Testis (tissue), 3 donors: ENCODE measurements around the gene RANBP17. TPM values are rescaled to one million over a fixed set of nuclear protein-coding genes. Genes with fewer than 3 reads are reported as not detected.

Experiments
- DNase-seq: peaks from one replicate; pipeline ENCODE4 v3.0.0-alpha.2; 2019
- H3K27ac ChIP-seq, 2 donors: fragments of 200-600 bp; sonication (generic); one replicate each; pipeline ENCODE4 v1.5.1; 2019
- H3K27me3 ChIP-seq: fragments of 200-600 bp; sonication (generic); one replicate; pipeline ENCODE4 v1.5.1; 2019
- H3K36me3 ChIP-seq: fragments of 200-600 bp; sonication (generic); one replicate; pipeline ENCODE4 v1.5.1; 2017; ENCODE audit warnings: low read depth; ENCODE audit errors: missing control alignments
- H3K4me1 ChIP-seq: fragments of 200-600 bp; sonication (generic); one replicate; pipeline ENCODE4 v1.5.1; 2019
- H3K4me3 ChIP-seq, 2 donors: fragments of 200-600 bp; sonication (generic); one replicate each; pipeline ENCODE4 v1.5.1; 2017 to 2019
- H3K9me3 ChIP-seq: fragments of 200-600 bp; sonication (generic); one replicate; pipeline ENCODE4 v1.5.1; 2017
- POLR2A ChIP-seq: fragments of 450-650 bp; IDR thresholded peaks from one replicate; pipeline ENCODE4 v1.6.1; 2017; ENCODE audit warnings: antibody characterized with exemption, mild to moderate bottlenecking, moderate library complexity
- WGBS, 2 donors: methylation state at CpG; one replicate each; pipeline ENCODE4 v1.1.5; 2018; 5-methylcytosine and 5-hydroxymethylcytosine counted together
- intact Hi-C: fragments of 100-400 bp; cut with DNase I; formaldehyde crosslinking; loops from one replicate; pipeline ENCODE4 v1.15.1; 2023; ENCODE audit warnings: low total_unique reads
- polyA plus RNA-seq: library from polyadenylated mRNA; stranded (reverse); fragments of 350-450 nt; fragmentation: Illumina TruSeq; extraction: RNeasy Lipid Tissue Mini Kit (QIAGEN cat#74804); gene quantifications from one replicate; pipeline ENCODE4 v1.2.3, GENCODE V29; 2014; ENCODE audit warnings: low read depth, low replicate concordance; ENCODE audit not compliant: insufficient read depth
- total RNA-seq, 2 donors: library from RNA; depleted of rRNA; stranded (reverse); fragments of >200 nt; gene quantifications; one replicate each; pipeline ENCODE4 v1.2.3, GENCODE V29; 2016
- TF ChIP-seq, protein P1 (sequence below), 3 experiments: fragments of 450-650 bp in 2 of 3; fragments of 200-600 bp in 1 of 3; sonication (generic) in 1 of 3; IDR thresholded peaks; one replicate each; pipeline ENCODE4 v1.5.1; 2016 to 2019; ENCODE audit warnings: antibody characterized with exemption in 3 of 3, mild to moderate bottlenecking in 2 of 3, moderate library complexity in 1 of 3

Gene RANBP17
- total and polyA plus RNA-seq, 3 donors from 2014 or later: 34.1 to 63.9 (median 58.2) TPM

DNA sequence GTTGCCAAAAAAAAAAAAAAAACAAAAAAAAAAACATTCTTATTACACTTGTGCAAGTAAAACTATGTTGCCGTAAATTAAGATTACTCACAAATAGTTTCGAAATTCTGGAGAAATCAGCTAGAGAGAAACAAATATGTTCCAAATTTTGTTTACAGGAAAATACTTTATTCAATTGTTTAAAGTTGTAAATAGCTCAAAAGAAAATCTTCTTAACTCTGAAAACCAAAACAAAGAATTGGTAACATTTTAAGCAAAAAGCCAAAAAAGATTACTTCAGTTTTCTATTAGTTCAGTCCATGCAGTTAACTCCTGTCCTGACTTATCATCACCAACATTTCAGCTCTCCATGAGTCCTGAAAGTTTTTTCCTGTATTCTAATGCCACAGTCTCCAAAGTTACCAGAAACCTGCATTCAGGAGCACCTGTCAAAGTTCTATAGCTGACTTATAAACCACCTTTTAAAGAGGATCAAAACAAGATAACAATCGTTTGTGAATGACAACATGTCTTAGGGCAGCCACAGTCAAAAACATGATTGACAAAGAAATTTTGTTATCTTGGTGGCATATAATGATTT lies 194.1 kb downstream of the RANBP17 start:
- 95% methylated on average over 3 of the region's 3 CpGs for WGBS, 2 donors
- no peak for DNase-seq
- H3K27me3 ChIP-seq: no peaks in the 10 kb centered on the region
- TF ChIP-seq, protein P1, sequence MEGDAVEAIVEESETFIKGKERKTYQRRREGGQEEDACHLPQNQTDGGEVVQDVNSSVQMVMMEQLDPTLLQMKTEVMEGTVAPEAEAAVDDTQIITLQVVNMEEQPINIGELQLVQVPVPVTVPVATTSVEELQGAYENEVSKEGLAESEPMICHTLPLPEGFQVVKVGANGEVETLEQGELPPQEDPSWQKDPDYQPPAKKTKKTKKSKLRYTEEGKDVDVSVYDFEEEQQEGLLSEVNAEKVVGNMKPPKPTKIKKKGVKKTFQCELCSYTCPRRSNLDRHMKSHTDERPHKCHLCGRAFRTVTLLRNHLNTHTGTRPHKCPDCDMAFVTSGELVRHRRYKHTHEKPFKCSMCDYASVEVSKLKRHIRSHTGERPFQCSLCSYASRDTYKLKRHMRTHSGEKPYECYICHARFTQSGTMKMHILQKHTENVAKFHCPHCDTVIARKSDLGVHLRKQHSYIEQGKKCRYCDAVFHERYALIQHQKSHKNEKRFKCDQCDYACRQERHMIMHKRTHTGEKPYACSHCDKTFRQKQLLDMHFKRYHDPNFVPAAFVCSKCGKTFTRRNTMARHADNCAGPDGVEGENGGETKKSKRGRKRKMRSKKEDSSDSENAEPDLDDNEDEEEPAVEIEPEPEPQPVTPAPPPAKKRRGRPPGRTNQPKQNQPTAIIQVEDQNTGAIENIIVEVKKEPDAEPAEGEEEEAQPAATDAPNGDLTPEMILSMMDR (IDR thresholded peaks at IDR 0.05): no peak
- no peaks in the 10 kb centered on the region for H3K9me3 ChIP-seq
- H3K4me3 ChIP-seq: no peak overlapping the region
- H3K36me3 ChIP-seq: no peaks in the 10 kb centered on the region
- H3K27ac ChIP-seq: no peak overlapping the region
- intact Hi-C loops: no loop called here
- no peaks in the 10 kb centered on the region for H3K4me1 ChIP-seq

DNA sequence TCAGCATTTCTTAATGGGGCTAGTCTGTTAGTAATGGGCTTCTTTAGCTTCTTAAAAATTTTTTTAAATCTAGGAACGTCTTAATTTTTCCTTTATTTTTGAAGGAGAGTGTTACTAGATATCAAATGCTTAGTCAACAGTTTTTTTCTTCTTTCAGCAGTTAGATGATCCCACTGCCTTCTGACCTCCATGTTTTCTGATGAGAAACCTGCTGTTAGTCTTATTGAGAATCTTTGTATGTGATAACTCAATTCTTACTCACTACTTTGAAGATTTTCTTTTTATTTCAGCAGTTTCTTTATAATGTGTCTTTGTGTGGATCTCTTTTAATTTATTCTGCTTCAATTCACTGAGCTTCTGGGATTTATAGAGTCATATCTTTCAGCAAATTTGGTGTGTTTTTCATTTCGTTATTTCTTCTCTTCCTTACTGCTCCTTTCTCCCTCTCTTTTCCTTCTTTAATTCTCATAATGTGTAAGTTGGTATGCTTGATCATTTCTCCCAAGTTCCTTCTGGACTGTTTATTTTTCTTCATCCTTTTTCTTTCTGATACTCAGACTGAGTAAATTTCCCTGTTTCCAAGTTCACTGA lies 205.8 kb downstream of the RANBP17 start:
- DNase-seq: no peak
- no peaks in the 10 kb centered on the region for H3K9me3 ChIP-seq
- no peak overlapping the region for H3K27ac ChIP-seq
- no peaks in the 10 kb centered on the region for H3K4me1 ChIP-seq
- 81 to 92% methylated on average over 2 of the region's 2 CpGs for WGBS, 2 donors
- H3K36me3 ChIP-seq: no peaks in the 10 kb centered on the region
- intact Hi-C loops: no loop called here
- TF ChIP-seq, protein P1 (IDR thresholded peaks at IDR 0.05): no peak
- TF ChIP-seq POLR2A: no peak
- H3K4me3 ChIP-seq: no peak overlapping the region
- H3K27me3 ChIP-seq: no peaks in the 10 kb centered on the region

DNA sequence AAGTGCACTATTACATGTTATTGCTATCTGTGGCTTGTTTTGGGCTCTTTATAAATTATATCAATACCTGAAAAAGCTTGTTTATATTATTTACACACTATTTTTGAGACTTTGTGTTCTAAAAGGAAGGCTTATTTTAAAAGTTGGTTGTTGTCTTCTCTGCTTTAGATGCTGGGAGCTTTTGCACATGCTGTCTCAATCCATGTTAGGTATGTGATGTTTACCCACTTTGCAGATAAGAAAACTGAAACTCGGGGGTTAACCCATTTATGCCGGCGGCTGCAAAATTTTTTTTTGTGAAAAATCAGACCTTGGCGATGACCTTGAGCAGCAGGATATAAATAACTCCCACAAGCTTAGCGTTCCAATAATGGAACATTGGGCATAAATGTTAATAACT lies 212.9 kb downstream of the RANBP17 start:
- Histone ChIP-seq H3K4me3 (no peak overlapping the region), H3K27ac (no peak overlapping the region), H3K36me3 (no peaks in the 10 kb centered on the region), H3K9me3 (no peaks in the 10 kb centered on the region), H3K27me3 (no peaks in the 10 kb centered on the region), H3K4me1 (no peaks in the 10 kb centered on the region)
- TF ChIP-seq, protein P1 (IDR thresholded peaks at IDR 0.05): no peak
- no peak for TF ChIP-seq POLR2A
- no peak for DNase-seq
- WGBS, 2 donors: 74 to 83% methylated on average over 5 of the region's 5 CpGs
- intact Hi-C loops: no loop called here

DNA sequence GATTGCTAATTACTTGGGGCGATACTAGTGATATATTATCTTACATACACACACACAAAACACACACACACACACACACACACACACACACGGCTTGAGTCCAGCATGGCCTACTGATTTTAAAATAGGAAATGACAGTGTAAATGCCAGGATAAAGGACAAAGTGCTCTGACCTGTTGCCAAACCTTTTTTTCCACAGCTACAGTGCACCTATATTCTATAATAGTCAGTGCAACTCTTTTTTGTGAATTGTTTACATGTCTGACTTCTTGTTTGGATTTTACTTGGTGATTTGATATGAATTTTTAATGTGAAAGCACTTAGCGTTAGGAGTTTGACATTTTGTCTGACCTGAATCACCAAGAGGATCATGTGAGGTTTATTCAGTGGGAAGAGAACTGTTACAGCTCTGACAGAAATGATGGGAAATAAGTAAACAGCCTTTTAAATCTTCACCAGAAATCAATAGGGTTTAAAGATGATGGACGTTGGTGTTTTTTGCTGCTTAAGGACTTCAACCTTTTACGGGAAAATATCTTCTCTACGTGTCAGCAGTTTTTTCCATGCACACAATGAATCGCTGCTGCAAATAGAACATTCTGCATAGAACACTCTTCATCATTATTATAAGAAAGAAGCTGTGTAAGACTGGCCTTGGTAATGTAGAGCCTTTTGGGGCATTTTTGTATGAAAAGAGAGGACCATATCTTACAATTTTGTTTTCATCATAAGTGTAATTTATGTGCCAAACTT lies 218.5 kb downstream of the RANBP17 start:
- Histone ChIP-seq H3K27me3 (no peaks in the 10 kb centered on the region), H3K4me3 (no peak overlapping the region), H3K4me1 (no peaks in the 10 kb centered on the region), H3K27ac (no peak overlapping the region), H3K9me3 (no peaks in the 10 kb centered on the region), H3K36me3 (no peaks in the 10 kb centered on the region)
- TF ChIP-seq POLR2A: no peak
- TF ChIP-seq, protein P1 (IDR thresholded peaks at IDR 0.05): no peak
- 79 to 87% methylated on average over 7 of the region's 7 CpGs for WGBS, 2 donors
- intact Hi-C loops: no loop called here
- DNase-seq: no peak
